ENCODE data around the gene HTR1D.

HTR1D gene

DNA sequence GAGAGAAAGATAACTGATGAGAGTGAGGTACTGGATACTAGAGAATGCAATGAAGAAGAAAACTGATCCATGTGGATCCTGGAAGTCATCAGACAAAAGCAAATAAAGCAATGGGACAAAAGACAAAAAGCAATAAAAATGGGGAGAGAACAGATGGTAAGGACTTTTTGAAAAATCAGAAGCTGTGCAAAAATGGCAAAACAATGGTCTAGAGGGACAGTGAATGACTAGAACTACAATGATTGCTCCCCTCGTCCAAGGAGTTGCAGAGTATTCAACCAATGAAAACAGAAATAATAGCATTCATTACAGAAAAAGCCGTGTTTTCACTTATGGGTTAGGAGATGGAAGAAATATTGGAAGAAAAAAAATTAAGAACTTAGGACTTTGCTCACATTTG is 67.2 kb downstream of the HTR1D start:
- DNase-seq: no peak

DNA sequence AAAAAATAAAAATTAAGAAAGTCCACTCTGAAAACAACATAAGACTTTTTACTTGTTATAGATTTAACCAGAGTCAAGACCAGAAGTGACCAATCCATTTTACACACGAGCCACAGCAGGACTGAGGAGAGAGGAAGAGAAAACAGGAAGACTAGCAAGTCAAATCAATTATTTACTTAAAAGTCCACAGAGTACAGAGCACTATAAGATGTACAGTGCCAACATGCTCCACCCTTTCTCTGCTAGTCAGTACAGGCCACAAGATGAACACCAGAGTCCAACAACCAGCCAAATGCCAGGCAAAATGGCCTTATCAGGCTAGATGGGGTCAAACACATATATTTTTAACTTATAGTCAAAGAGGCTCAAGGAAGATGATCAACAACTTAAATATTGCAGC is 68.2 kb downstream of the HTR1D start:
- no peak for DNase-seq

DNA sequence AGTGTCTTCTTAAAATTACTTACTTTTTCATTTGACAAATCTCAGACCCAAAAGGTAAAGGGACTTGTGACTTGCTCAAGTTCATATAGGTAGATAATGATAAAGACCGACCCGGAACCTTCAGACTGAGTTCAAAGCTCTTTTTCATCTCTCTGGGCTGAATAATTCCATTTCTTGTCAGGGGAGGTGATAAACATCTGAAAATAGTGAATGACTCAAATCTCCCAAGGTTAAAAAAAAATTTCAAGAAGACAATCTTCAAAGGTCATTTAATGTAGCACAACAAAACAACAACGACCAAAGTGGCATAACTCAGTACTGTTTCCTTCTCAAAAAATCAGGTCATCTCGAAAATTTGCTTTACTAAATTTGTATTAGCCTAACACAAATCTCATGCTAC is 69.2 kb downstream of the HTR1D start:
- no peak for DNase-seq

Data from fibroblast of skin of scalp (primary cell).